Tibial nerve (tissue), 4 donors: ENCODE results near the gene MATR3.
"Not testable (repeated sequence)": the region's sequence is repeated elsewhere in the genome, so short reads cannot be mapped to it uniquely, and the experiment has no call there.

Experiments
- CTCF ChIP-seq, 5 experiments: fragments of 200-600 bp in 3 of 5; fragments of 450-650 bp in 2 of 5; sonication (generic) in 3 of 5; IDR thresholded peaks; one replicate each; pipeline ENCODE4 v1.5.1; 2016 to 2019; ENCODE audit warnings: antibody characterized with exemption in 5 of 5, mild to moderate bottlenecking in 3 of 5, moderate library complexity in 2 of 5
- EP300 ChIP-seq, 2 donors: sonication (generic); formaldehyde crosslinking; IDR thresholded peaks; one replicate each; pipeline ENCODE4 v1.6.1; 2017; ENCODE audit warnings: antibody characterized with exemption in 2 of 2, mild to moderate bottlenecking in 1 of 2
- POLR2A ChIP-seq, 2 donors: fragments of 450-650 bp; IDR thresholded peaks; one replicate each; pipeline ENCODE4 v1.6.1; 2017; ENCODE audit warnings: antibody characterized with exemption in 2 of 2, mild to moderate bottlenecking in 2 of 2, moderate library complexity in 2 of 2

- not testable (repeated sequence) for TF ChIP-seq CTCF, POLR2A, EP300 (IDR thresholded peaks at IDR 0.05)
Measured at GRCh38 chr5:139310715-139311186, 17.2 kb downstream of the MATR3 start.
